CD4-positive, alpha-beta T cell treated with Interleukin-12 subunit alpha and Interleukin-12 subunit beta, for 1 hour (primary cell): ENCODE results near the gene BCAS1.
"Not testable (repeated sequence)": the region's sequence is repeated elsewhere in the genome, so short reads cannot be mapped to it uniquely, and the experiment has no call there.

Experiments used
- DNase-seq: peaks from one replicate; pipeline ENCODE4 v3.0.0-alpha.2; 2020

The BCAS1 gene

DNA sequence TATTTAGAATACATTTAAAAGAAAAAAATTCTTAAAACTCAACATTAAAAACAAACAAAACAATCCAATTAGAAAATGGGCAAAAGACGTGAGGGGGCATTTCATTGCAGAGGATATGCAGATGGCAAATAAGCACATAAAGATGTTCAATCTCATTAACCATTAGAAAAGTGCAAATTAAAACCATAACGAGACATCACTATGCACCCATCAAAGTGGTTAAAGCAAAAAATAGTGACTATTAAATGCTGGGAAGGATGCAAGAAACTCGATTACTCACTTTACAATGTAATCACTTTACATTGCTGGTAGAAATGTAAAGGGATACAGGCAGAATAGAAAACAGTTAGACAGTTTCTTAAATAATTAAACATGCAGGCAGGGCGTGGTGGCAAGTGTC lies 59.0 kb downstream of the BCAS1 start:
- no peak for DNase-seq

DNA sequence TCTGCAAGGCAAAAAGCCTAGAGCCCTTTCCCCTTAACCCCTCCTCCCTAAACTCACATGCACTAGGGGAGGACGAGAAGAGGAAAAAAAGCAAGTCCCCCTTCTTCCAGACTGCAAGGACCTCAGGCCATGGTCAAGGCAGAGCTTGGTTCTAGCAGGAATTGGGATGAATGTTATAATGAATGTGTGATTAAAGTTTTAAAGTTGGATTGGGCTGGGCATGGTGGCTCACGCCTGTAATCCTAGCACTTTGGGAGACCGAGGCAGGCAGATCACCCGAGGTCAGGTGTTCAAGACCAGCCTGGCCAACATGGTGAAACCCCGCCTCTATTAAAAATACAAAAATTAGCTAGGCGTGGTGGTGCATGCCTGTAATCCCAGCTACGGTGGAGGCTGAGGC lies 64.2 kb downstream of the BCAS1 start:
- DNase-seq, result not testable (repeated sequence)

- no peak for DNase-seq
These were observed 64.9 kb downstream of the BCAS1 start for GRCh38 chr20:54005524-54005923.

DNA sequence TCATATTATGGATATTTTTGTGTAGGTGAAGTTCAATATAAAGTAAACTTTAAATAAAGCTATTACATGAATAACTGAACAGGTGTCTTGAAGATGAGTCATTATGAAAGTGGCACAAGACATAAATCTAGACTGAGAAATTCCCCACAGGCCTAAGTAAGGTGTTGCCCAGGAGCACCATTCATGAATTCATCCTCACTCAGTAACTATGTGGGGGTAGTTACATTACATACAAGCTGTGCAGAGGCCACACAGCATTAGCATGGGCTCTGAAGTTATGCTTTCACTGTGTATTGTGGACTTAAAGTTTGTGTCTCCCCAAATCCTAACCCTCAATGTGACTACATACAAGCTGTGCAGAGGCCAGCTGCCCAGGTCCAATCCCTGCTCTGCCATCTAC lies 65.9 kb downstream of the BCAS1 start:
- DNase-seq, result no peak

GRCh38 chr20:54002741-54003140 lies 67.7 kb downstream of the BCAS1 start:
- DNase-seq, result no peak

GRCh38 chr20:54002056-54002575 lies 68.3 kb downstream of the BCAS1 start:
- no peak for DNase-seq

GRCh38 chr20:54000914-54001313 lies 69.5 kb downstream of the BCAS1 start:
- DNase-seq, result no peak

DNA sequence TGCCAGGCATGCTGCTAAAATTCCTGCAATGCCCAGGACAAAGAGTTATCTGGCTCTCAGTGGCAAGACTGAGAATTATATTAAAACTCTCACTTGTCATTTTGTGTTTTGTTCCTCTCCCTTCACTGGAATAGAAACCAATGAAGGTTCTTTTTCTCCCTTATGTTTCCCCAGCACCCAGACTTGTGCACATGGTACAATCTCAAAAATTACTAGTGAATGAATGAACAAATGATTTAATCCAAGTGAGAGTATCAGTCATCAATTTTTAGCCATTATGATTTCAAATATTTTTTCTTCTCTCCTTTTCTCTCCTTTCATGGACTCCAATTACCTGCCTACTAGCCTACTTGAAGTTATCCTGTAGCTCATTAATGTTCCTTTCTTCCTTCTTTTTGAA lies 70.1 kb downstream of the BCAS1 start:
- no peak for DNase-seq

DNA sequence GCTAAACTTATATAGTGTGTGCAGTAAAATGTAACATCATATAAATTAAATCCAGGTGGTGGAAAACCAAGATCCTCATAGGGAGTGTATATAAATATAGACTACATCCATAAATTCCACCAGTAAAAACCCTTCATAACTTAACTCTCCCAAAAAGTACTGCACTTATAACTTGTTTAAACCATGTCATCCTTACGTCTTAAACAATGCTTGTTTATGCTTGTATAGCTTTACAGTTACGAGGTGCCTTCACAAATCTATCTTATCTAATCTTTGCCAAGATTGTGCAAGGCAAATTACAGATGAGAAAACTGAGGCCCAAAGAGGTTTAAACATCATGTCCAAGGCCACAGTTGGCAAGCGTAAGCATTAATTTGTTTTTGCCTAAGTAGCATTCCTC lies 71.3 kb downstream of the BCAS1 start:
- DNase-seq, result no peak

- DNase-seq, result no peak
These were observed 73.6 kb downstream of the BCAS1 start for GRCh38 chr20:53996584-53997486.

GRCh38 chr20:53995949-53996348 lies 74.4 kb downstream of the BCAS1 start:
- DNase-seq, result no peak

- DNase-seq, result no peak
These were observed 76.3 kb downstream of the BCAS1 start for GRCh38 chr20:53994088-53994487.

GRCh38 chr20:53993310-53993709 lies 77.1 kb downstream of the BCAS1 start:
- no peak for DNase-seq

- DNase-seq, result no peak
These were observed 79.5 kb downstream of the BCAS1 start for GRCh38 chr20:53990768-53991450.

GRCh38 chr20:53990003-53990402 lies 80.4 kb downstream of the BCAS1 start:
- no peak for DNase-seq

DNA sequence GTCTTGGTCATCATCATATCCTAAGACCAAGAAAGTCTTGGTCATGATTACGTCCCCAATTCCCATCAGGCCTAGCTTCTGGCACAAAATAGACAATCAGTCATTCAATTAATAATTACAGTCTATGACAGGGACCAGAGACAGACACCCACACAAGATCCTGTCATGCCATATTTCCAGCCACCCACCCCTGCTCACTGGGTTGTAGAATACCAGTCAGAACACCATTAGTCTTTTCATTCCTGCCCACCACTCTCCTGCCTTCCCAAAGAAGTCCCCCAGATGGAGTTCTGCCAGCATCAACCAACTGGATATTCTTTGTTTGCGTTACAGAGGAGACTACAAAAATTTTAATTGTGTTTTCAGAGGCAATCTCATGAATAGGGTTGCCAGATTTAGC lies 81.0 kb downstream of the BCAS1 start:
- DNase-seq, result no peak

GRCh38 chr20:53986037-53986650 lies 84.2 kb downstream of the BCAS1 start:
- DNase-seq, result no peak

- DNase-seq, result no peak
These were observed 85.3 kb downstream of the BCAS1 start for GRCh38 chr20:53985150-53985518.

GRCh38 chr20:53984356-53985149 lies 85.8 kb downstream of the BCAS1 start:
- no peak for DNase-seq

GRCh38 chr20:53983401-53983800 lies 87.0 kb downstream of the BCAS1 start:
- DNase-seq, result no peak

DNA sequence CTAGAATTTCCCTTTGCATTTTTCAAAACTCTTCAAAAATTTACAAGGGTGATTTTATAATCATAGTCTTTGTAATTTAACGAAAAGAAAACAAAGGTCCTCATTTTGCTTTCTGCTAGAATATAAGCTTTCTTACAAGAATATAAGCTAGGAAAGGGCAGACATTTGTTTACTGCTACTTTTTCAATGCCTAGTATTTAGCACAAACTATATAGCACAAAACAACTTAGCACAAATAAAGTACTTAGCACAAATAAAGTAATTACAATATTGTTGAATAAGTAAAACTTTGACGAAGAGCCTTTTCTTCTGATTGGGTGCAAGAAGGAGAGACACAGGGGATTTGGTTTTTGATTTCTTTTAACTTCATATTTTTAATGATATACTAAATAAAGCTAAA lies 87.8 kb downstream of the BCAS1 start:
- DNase-seq, result no peak

- no peak for DNase-seq
These were observed 88.5 kb downstream of the BCAS1 start for GRCh38 chr20:53981752-53982437.
